Kidney glomerular epithelial cell (primary cell): ENCODE measurements around the gene CNN2.

Source experiments
- DNase-seq: peaks from one replicate; lab custom pipeline; 2025; lab: John Stamatoyannopoulos, UW

CNN2 gene

DNA sequence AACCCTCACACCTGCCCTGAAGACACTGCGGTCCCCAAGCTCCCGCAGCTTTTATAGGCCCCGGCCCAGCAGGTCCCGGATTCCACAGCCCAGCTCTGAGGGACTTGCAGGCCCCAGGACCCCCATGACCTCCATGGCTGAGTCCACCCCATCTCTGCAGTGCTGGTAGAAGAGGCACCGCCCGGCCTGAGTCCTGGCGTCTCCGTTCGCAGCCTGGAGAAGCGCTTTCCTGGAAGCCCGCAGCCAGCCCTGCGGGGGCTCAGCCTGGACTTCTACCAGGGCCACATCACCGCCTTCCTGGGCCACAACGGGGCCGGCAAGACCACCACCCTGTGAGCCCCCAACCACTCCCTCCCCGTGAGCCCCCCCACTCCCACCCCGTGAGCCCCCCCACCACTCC, 22.7 kb downstream of the CNN2 start:
- DNase-seq, result no peak

DNA sequence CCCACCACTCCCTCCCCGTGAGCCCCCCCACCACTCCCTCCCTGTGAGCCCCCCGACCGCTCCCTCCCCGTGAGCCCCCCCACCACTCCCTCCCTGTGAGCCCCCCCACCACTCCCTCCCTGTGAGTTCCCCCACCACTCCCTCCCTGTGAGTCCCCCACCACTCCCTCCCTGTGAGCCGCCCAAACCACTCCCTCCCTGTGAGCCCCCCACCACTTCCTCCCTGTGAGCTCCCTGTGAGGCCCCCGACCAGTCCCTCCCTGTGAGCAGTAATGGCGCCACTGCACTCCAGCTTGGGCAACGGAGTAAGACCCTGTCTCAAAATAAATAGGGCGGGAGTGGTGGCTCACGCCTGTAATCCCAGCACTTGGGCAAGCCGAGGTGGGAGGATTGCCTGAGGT, 23.4 kb downstream of the CNN2 start:
- DNase-seq, result no peak

DNA sequence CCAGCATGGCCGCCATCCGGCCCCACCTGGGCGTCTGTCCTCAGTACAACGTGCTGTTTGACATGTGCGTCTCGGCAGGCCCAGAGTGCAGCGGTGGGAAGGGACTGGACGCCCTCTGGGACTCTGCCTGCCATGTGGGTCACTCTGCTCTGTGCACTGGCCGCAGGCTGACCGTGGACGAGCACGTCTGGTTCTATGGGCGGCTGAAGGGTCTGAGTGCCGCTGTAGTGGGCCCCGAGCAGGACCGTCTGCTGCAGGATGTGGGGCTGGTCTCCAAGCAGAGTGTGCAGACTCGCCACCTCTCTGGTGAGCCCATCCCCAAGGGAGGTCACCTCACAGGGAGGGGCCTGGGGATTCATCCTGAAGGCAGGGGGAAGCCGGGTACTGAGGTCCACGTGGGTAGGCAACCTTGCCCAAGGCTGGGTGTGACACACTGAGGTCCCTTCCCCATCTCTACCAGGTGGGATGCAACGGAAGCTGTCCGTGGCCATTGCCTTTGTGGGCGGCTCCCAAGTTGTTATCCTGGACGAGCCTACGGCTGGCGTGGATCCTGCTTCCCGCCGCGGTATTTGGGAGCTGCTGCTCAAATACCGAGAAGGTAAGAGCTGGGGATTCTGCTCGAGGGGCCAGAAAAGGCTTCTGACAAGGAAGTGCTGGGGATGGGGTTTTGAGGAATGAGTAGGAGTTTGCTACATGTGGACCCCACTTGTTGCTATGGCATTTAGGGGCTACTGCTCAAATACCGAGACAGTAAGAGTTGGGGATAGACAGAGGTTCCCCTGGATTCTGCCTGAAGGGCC, 24.8 kb downstream of the CNN2 start:
- no peak for DNase-seq

DNA sequence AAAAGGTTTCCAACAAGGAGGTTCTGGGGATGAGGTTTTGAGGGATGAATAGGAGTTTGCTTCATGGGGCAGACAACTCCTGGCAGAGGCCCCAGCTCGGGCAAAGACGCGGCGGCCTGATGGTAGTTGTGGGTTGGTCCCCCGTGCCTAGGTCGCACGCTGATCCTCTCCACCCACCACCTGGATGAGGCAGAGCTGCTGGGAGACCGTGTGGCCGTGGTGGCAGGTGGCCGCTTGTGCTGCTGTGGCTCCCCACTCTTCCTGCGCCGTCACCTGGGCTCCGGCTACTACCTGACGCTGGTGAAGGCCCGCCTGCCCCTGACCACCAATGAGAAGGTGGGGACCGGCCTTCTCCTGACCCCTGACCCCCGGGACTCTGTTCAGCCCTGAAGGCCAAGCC, 25.4 kb downstream of the CNN2 start:
- DNase-seq, result no peak

DNA sequence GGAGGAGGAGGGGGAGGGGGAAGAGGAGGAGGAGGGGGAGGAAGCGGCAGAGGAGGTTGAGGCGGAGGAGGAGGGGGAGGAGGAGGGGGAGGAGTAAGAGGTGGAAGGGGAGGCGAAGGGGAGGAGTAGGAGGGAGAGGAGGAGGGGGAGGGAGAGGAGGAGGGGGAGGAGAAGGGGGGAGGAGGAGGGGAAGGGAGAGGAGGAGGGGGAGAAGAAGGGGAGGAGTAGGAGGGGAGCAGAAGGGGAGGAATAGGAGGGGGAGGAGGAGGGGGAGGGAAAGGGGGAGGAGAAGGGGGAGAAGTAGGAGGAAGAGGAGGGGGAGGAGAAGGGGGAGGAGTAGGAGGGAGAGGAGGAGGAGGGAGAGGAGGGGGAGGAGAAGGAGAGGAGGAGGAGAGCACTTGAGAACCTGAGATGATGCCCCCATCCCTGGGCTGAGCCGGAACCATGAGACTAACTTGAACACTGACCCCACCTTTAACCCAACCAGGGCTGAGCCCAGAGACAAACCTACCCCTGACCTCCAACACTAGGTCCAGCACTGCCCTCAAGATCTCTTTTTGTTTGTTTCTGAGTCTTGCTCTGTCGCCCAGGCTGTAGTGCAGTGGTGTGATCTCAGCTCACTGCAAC, 26.1 kb downstream of the CNN2 start:
- DNase-seq, result no peak

DNA sequence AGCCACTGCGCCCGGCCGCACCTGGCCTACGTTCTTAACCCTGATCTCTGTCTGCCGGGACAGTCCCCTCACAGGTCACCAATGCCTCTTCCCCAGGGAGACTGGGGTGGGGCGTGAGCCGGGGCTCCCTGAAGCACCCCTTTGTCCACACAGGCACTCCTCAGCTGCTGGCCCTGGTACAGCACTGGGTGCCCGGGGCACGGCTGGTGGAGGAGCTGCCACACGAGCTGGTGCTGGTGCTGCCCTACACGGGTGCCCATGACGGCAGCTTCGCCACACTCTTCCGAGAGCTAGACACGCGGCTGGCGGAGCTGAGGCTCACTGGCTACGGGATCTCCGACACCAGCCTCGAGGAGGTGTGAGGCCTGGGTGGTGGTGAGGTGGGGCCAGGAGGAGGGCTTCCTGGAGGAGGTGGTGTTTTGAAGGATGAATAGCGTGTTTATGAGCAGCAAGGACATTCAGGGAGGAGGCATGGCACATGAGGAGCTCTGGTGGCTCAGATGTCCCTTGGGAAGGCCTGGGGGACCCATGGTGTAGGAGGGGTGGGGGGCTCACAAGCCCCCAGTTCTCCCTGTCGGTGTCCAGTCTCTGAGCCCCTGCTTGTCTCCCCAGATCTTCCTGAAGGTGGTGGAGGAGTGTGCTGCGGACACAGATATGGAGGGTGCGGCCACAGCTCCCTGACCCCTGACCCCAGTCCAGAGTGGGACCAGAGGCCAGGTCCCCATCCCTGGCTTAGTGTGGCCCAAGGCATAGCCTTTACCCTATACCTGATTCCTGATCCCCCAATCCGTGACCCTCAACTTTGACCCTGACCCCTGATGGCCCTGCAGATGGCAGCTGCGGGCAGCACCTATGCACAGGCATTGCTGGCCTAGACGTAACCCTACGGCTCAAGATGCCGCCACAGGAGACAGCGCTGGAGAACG, 27.0 kb downstream of the CNN2 start:
- DNase-seq, result no peak

DNA sequence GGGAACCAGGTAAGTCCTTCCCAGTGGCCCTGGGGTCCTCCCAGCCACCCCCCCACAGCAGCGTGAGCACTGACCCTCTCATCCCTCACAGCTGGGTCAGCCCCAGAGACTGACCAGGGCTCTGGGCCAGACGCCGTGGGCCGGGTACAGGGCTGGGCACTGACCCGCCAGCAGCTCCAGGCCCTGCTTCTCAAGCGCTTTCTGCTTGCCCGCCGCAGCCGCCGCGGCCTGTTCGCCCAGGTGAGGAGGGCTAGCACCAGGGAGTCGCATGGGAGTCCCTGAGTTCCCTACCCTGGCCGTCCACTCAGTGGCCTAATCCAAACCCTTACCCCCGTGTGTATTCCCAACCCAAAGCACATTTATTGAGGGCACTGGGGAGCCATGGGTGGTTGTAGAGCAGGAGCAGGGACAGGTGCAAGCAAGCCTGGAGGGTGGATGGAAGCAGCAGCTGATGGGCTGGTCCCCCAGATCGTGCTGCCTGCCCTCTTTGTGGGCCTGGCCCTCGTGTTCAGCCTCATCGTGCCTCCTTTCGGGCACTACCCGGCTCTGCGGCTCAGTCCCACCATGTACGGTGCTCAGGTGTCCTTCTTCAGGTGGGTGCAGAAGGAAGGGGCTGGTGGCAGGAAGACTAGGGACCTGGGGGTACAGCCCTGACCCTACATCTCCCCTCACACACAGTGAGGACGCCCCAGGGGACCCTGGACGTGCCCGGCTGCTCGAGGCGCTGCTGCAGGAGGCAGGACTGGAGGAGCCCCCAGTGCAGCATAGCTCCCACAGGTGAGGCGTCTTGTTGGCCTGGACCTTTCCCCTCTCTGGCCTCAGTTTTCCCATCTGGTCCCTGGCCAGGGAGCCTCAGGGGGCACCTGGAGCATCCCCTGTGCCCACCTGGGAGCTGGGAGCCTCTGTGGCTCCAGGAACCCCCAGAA, 28.0 kb downstream of the CNN2 start:
- DNase-seq, result no peak

DNA sequence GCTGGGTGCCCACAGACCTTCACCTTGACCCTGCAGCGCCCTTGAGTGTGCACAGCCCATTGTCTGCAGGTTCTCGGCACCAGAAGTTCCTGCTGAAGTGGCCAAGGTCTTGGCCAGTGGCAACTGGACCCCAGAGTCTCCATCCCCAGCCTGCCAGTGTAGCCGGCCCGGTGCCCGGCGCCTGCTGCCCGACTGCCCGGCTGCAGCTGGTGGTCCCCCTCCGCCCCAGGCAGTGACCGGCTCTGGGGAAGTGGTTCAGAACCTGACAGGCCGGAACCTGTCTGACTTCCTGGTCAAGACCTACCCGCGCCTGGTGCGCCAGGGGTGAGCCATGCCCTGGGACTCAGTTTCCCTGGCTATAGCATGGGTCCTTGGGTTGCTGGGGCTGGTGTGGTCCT, 28.6 kb downstream of the CNN2 start:
- no peak for DNase-seq

DNA sequence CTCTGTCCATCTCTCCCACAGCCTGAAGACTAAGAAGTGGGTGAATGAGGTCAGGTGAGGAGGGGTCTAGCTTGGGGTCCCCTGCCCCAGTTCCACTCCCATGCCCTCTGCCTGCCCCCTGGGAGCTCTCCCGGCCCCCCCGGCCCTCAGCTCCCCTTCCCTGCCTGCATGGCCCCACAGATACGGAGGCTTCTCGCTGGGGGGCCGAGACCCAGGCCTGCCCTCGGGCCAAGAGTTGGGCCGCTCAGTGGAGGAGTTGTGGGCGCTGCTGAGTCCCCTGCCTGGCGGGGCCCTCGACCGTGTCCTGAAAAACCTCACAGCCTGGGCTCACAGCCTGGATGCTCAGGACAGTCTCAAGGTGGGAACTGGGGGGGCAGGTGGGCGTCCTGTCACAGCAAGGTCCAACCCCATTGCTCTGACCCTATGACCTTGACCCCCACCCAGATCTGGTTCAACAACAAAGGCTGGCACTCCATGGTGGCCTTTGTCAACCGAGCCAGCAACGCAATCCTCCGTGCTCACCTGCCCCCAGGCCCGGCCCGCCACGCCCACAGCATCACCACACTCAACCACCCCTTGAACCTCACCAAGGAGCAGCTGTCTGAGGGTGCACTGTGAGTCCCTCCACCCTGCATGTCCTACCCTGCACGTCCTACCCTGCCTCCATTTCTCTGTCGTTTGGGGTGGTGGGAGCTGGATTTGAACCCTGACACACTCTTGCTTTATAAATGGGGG, 29.6 kb downstream of the CNN2 start:
- no peak for DNase-seq

DNA sequence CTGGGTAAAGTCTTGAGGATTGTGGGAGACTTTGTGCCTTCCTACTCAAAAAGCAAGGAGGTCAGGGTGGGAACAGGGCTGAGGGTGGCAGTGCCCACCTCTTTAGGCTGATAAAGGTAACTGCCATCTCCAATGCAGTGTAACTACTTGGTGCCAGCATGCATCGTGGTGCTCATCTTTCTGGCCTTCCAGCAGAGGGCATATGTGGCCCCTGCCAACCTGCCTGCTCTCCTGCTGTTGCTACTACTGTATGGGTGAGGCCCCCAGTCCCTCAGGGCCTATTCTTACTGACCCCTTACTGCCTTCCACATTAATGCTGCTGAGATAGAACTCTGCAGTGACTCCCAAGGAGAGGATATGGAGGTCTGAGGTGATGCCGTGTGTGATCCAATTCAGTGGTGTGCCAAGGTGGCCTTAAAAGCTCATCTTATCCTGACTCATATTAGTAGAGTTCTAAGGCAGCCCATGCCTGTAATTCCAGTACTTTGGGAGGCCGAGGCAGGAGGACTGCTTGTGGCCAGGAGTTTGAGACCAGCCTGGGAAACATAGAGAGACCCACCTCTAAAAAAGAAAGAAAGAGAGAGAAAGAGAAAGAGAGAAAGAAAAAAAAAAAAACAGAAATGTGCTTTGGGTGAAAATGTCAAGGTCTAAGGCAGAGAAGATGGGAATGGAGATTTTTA, 30.9 kb downstream of the CNN2 start:
- DNase-seq, result peak; percentile 46

DNA sequence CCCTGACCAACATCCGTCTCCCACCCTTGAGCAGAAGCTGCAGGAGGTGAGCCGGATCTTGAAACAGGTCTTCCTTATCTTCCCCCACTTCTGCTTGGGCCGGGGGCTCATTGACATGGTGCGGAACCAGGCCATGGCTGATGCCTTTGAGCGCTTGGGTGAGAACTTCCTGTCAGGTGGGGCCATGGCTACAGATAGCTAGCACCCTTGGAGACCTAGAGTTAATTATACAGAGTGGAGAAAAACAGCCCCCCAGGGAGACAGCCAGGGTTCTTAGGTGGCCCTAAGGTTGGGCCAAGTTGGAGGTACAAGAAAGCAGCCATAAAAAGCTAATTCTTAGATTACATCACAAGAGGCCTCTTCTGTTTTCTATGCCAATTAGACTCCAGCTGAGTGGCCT, 31.7 kb downstream of the CNN2 start:
- DNase-seq, result no peak

DNA sequence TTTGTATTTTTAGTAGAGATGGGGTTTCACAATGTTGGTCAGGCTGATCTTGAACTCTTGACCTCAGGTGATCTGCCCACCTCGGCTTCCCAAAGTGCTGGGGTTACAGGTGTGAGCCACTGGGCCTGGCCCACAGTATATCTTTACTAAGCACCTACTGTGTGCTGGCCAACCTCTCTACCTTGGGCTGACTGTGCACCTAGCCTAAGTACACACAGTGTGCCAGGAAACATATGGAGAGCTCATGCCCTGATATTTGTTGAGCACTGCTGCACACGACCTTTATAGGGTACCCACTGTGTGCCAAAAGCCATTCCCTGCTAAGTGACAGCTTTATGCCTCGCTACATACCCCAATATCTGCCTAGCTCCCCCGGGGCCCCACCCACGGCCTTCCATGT, 34.3 kb downstream of the CNN2 start:
- DNase-seq, result no peak

DNA sequence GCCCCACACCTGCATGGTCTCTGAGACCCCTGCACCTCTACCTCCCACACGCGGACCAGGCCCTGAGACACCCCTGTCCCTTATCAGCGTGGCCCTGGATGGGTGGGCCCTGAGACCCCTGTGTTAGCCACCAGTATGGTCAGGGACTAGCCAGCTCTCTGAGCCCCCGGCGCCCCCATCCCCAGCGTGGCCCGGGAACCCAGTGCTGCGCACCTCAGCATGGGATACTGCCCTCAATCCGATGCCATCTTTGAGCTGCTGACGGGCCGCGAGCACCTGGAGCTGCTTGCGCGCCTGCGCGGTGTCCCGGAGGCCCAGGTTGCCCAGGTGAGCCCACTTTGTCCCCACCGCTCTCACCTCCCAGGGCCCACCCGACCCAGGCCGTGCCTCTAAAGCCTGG, 35.6 kb downstream of the CNN2 start:
- no peak for DNase-seq

DNA sequence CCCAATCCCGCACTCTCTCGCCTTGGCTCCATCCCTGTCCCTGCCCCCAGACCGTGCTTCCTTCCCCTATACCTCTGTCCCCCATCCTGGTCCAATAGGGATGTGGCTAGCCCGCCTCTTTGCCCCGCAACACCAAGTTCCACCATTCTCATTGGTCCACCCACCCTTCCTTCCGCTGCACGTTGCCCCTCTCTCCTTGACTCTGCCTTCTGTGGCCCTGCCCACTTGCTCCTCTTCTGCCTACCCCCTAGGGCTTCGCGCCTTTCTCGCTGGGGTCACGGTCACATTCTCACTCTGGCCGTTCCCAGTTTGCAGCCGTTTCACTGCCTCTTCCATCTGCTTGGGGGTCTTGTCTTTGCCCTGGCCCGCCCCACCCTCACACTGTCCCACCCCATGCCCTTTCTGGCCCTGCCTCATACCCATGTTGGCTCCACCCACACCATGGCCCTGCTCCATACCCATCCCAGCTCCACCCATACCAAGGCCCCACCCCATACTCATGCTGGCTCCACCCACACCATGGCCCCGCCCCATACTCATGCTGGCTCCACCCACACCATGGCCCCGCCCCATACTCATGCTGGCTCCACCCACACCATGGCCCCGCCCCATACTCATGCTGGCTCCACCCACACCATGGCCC, 36.1 kb downstream of the CNN2 start:
- no peak for DNase-seq

DNA sequence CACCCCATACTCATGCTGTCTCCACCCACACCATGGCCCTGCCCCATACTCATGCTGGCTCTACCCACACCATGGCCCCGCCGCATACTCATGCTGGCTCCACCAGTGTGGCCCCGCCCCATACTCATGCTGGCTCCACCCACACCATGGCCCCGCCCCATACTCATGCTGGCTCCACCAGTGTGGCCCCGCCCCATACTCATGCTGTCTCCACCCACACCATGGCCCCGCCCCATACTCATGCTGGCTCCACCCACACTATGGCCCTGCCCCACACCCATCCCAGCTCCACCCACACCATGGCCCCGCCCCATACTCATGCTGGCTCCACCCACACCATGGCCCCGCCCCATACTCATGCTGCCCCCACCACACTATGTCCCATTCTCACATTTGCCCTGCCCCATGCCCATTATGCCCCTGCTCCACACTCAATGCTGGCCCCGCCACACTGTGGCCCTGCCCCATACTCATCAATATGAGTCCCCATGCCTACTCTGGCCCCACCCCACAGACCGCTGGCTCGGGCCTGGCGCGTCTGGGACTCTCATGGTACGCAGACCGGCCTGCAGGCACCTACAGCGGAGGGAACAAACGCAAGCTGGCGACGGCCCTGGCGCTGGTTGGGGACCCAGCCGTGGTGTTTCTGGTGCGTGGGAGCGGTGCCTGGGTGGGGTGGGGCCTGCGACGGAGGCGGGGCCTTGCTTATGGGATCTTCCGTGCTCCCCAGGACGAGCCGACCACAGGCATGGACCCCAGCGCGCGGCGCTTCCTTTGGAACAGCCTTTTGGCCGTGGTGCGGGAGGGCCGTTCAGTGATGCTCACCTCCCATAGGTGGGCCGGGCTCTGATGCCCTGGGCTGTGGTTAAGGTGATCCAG, 36.9 kb downstream of the CNN2 start:
- DNase-seq, result no peak

DNA sequence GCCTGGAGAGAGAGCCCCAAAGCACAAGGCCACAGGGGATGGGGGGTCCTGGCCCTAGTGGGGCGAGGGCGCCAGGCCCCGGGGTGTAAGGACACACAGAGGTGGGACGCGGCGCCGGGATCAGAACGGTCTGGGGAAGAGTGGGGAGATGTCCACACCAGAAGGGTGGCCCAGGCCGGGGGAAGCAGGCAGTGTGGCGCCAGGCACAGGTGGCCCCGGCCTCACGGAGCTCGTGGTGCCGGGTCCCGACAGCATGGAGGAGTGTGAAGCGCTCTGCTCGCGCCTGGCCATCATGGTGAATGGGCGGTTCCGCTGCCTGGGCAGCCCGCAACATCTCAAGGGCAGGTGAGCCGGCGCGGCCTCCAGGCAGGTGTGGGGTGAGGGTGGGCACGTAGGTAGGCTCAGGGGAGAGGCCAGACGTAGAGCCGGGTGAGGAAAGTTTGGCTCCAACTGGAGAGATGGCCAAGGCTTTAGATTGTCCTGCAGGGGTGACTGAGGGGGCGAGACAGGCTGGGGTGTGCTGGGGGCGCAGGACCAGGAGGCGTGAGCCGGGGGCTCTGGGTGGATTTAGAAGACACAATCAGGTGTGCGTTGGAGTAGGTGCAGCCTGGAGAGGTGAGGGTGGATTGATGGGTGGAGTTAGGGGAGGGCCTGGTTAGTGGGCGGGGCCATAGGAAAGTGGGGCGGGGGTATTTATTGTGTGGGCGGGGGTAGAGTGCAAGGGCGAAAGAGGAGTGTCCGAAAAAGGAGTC, 37.7 kb downstream of the CNN2 start:
- DNase-seq, result no peak

DNA sequence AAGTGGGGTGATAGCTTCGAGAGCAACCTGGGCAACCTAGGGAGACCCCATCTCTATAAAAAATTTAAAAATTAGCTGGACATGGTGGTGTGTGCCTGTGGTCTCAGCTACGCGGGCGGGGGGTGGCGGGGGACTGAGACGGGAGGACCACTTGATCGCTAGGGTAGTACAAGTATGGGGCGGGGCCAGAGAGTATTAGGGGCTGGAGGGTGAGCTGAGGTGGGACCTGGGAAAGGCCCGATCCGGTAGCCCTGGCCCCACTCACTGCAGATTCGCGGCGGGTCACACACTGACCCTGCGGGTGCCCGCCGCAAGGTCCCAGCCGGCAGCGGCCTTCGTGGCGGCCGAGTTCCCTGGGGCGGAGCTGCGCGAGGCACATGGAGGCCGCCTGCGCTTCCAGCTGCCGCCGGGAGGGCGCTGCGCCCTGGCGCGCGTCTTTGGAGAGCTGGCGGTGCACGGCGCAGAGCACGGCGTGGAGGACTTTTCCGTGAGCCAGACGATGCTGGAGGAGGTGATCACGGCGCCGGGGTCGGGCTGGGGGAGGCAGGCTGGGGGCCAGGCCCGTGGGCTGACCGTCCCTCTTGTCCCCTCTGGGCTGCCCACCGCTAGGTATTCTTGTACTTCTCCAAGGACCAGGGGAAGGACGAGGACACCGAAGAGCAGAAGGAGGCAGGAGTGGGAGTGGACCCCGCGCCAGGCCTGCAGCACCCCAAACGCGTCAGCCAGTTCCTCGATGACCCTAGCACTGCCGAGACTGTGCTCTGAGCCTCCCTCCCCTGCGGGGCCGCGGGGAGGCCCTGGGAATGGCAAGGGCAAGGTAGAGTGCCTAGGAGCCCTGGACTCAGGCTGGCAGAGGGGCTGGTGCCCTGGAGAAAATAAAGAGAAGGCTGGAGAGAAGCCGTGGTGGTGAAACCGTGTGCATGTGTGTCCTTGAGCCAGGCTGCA, 38.5 kb downstream of the CNN2 start:
- peak; percentile 49 for DNase-seq
